ENCODE results near the gene PM20D1.
A peak's percentile ranks its signal among the peaks of the same experiment; 100 is the strongest.
"Not testable (repeated sequence)": the region's sequence is repeated elsewhere in the genome, so short reads cannot be mapped to it uniquely, and the experiment has no call there.

Gene PM20D1

GRCh38 chr1:205840146-205840923 is 9.6 kb downstream of the PM20D1 start:
- no peak for DNase-seq

GRCh38 chr1:205837382-205837970 is 12.5 kb downstream of the PM20D1 start:
- DNase-seq = no peak

- no peak for DNase-seq
These were observed 15.2 kb downstream of the PM20D1 start for GRCh38 chr1:205834751-205835150.

- no peak for DNase-seq
These were observed 17.6 kb downstream of the PM20D1 start for GRCh38 chr1:205832326-205832751.

- no peak for DNase-seq
These were observed 22.3 kb downstream of the PM20D1 start for GRCh38 chr1:205827623-205828022.

GRCh38 chr1:205826995-205827394 is 22.9 kb downstream of the PM20D1 start:
- DNase-seq = no peak

GRCh38 chr1:205826016-205826806 is 23.7 kb downstream of the PM20D1 start:
- no peak for DNase-seq

- no peak for DNase-seq
These were observed 25.8 kb downstream of the PM20D1 start for GRCh38 chr1:205824180-205824579.

- DNase-seq = not testable (repeated sequence)
These were observed 26.7 kb downstream of the PM20D1 start for GRCh38 chr1:205823260-205823659.

- DNase-seq = no peak
These were observed 27.5 kb downstream of the PM20D1 start for GRCh38 chr1:205822397-205822796.

GRCh38 chr1:205817988-205818387 is 31.9 kb downstream of the PM20D1 start:
- DNase-seq = no peak

GRCh38 chr1:205817364-205817763 is 32.6 kb downstream of the PM20D1 start:
- no peak for DNase-seq

GRCh38 chr1:205813755-205814058 is 36.2 kb downstream of the PM20D1 start:
- DNase-seq = peak; percentile 28

- peak; percentile 94 for DNase-seq
These were observed 36.8 kb downstream of the PM20D1 start, which contains the start of gene SLC41A1 for GRCh38 chr1:205812878-205813754. TSS of gene SLC41A1 (minus strand) at chr1:205813198. CDS start at chr1:205810441, 2,757 bp downstream.

GRCh38 chr1:205812271-205812877 is 37.6 kb downstream of the PM20D1 start:
- peak; percentile 19 for DNase-seq

GRCh38 chr1:205811660-205812059 is 38.3 kb downstream of the PM20D1 start:
- no peak for DNase-seq

GRCh38 chr1:205810448-205811157 is 39.3 kb downstream of the PM20D1 start:
- peak; percentile 16 for DNase-seq

GRCh38 chr1:205809942-205810345 is 40.0 kb downstream of the PM20D1 start:
- no peak for DNase-seq

- no peak for DNase-seq
These were observed 40.5 kb downstream of the PM20D1 start for GRCh38 chr1:205809469-205809868.

GRCh38 chr1:205805082-205805711 is 44.7 kb downstream of the PM20D1 start:
- DNase-seq = peak; percentile 57

GRCh38 chr1:205804605-205805004 is 45.3 kb downstream of the PM20D1 start:
- no peak for DNase-seq
